NCI-H128 (cell line): ENCODE results near the gene NWD2.
"Not testable (repeated sequence)": the region's sequence is repeated elsewhere in the genome, so short reads cannot be mapped to it uniquely, and the experiment has no call there.

Experiments
- DNase-seq: peaks from one replicate; lab custom pipeline; 2025; ENCODE audit not compliant: unreplicated experiment; lab: John Stamatoyannopoulos, UW

The NWD2 gene

DNA sequence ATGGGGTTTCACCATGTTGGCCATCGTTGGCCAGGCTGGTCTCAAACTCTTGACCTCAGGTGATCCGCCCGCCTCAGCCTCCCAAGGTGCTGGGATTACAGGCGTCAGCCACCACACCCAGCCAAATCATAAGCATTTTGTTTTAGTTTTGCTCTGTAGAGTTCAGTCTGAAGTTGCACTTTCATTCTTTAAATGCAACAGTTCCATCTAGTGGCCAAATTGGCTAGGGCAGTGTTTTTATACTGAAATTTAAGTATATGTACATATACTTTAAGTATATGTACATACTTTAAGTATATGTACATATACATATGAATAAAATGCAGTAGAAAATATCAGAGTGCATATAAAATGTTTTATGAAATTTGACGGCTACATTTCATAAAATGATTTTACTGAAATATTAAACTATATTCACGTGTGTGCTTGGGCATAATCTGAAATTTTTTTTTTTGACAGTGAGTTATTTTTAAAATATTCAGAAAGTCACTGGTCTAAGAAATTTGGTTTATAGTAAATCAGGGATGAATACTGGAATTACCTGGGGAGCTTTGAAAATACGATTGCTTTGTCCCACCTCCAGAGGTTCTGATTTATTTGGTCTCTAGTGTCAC lies 145.5 kb downstream of the NWD2 start:
- DNase-seq = no peak

DNA sequence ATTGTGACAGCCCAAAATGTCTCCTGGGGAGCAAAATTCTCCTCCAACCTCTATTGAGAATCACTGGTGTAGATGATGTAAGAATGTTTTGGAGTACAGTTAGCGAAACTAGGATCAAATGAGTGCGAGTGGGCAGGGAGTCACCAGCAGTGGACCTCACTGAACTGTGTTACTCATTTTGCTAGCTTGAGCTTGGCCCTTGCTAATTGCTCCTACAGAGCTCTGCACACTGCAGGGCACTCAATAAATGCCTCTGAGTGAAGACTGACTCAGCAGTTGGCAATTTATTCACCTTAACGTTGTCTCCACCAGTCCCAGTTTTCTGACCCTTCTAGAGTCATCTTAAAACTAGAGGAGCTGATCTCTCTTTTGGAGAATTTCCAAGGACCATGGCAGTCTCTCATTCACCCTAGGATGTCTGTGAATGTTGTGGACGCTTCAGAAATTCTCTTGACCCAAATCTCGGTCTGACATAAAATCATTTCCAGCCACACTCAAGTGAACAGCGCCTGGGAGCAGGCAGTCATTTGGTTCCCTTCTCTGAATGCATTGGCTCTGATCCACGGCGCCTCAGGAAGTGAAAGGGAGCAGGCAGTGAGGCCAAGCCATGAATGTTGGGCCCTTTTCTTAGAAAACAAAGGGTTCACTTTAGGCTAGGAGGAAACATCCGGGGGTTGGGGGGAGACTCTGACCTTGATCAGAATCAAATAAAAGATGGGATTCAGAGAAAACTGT lies 148.1 kb downstream of the NWD2 start:
- DNase-seq = no peak

DNA sequence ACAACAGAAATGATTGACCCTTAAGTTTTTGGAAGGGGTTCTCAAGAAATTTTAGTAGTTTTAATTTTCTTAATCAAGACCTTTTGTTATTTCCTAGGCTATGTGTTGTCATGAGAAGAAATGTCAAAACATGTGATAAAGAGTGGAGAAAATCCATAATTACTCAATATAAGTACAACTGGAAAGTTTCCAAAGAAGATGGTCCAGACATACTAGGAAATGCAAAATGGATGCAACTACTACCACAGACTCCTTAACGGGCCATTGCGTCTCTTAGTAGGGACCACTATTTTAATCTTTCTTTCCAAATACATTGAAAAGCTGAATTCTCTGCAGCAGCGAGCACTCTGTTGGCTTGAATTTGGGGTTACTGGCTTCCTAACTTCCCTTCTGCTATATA lies 148.8 kb downstream of the NWD2 start:
- no peak for DNase-seq

DNA sequence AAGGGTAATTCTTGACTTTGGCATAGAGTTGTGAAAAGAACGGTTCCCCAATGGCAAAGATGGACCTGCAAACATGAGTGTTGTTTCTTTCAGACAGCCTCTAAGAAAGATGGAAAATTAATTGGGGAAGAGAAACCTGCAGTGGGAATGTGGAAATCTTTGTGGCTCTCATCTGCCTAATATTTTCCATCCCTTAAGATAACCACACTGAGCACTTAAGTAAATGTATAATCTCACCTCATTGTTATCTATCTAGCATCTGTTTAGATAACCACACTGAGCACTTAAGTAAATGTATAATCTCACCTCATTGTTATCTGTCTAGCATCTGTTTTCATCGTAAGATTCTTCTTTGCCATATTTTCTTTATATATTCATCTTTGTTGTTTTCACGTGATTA lies 149.3 kb downstream of the NWD2 start:
- DNase-seq = no peak

DNA sequence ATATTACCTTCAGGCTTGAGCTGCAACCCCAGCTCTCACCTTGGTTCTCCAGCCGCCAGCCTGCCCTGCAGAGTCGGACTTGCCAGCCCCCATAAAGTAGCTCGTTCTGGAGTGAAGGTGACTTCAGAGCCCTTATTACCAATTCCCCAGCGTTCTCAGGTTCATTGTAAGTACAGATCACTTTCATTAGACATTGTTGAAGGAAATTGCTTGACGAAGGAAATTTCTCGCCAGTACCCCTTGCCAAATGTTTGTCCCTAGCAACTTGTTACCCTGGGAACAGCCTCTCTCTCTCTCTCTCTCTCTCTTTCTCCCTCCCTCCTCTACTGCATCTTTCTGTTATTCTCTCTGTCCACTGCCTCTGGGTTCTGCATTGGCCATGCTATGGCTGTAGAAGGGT lies 153.0 kb downstream of the NWD2 start:
- no peak for DNase-seq

DNA sequence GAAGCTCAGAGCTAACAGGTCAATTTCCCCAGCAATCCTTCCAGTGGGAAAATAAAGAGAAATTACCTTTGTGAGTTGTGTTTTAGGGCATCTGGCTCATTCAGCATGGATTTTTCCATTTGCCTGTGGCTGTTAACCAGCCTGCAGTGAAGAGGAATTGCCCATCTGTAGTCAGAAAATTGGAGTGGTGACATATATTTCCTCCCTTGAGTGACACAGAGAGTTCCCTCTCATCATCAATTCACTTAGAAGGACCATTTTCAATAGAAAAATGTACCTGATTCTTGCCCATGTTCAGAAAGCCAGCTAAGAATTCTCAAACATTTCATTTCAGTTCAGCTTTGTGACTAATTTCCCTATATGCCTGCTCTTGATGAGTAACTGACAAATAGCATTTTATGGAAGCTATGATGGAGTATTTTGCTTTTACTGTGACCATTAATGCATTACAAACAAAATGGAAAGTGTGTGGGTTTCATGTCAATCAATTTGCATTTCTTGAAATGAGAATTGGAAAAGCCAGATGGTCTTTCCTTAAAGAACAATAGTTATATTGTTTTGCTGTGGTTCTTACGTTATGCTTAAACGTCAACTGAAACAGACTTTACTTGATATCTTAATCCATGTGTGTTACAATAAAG lies 155.8 kb downstream of the NWD2 start:
- DNase-seq = no peak

DNA sequence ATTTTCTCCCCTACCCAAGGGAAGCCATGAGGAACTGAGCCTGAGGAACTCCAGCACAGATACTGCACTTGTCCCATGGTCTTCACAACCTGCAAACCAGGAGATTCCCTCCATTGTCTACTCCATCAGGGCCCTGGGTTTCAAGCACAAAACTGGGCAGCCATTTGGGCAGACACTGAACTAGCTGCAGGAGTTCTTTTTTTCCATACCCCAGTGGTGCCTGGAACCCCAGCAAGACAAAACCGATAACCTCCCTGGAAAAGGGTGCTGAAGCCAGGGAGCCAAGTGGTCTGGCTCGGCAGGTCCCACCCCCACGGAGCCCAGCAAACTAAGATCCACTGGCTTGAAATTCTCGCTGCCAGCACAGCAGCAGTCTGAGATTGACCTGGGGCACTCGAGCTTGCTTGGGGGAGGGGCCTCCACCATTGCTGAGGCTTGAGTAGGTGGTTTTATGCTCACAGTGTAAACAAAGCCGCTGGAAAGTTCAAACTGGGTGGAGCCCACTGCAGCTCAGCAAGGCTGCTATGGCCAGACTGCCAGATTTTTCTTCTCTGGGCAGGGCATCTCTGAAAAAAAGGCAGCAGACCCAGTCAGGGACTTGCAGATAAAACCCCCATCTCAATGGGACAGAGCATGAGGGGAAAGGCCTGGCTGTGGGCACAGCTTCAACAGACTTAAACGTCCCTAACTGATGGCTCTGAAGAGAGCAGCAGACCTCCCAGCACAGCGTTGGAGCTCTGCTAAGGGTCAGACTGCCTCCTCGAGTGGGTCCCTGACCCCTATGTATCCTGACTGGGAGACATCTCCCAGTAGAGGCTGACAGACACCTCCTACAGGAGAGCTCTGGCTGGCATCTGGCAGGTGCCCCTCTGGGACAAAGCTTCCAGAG lies 163.6 kb downstream of the NWD2 start:
- not testable (repeated sequence) for DNase-seq

DNA sequence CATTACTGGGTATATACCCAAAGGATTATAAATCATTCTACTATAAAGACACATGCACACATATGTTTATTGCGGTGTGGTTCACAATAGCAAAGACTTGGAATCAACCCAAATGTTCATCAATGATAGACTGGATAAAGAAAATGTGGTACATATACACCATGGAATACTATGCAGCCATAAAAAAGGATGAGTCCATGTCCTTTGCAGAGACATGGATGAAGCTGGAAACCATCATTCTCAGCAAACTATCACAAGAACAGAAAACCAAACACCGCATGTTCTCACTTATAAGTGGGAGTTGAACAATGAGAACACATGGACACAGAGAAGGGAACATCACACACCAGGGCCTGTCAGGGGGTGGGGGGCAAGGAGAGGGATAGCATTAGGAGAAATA lies 169.1 kb downstream of the NWD2 start:
- not testable (repeated sequence) for DNase-seq

DNA sequence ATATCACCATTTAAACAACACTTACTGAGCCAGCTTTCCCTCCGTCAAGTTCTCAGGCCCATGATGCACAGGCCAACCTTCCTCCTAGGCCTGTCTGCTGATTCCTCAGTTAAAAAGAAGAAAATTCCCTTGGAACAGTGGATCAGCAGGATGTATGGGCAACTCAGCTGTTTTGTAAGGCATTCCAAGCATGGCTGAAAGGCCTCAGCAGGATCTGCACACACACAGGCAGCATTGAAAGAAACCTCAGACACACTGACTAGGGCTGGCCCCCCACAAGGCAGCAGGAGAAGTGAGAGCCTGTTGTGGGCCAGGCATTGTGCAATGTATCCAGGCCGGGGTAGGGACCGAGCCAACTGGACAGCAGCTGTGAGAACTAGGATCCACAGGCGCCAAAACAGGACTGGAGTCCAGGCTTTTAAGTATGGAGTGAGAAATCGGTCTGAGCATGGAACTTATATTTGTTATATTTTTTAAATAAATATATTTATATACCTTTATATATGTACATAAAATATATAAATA lies 171.4 kb downstream of the NWD2 start:
- no peak for DNase-seq

DNA sequence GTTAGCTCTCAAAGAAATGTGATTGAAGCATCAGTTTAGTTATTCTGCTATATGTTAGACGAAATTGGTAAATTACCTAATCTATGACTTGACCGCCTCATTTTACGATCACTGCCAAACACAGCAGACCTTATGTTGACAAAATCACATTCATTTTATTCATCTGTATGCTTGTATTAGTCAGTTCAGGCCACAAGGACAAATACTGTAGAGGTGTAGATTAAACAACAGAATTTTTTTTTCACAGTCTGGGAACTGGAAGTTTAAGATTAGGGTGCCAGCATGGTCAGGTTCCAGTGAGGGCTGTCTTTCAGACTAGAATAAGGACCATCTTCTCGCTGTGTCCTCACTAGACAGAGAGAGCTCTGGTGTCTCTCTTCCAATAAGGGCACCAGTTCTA lies 177.1 kb downstream of the NWD2 start:
- no peak for DNase-seq

DNA sequence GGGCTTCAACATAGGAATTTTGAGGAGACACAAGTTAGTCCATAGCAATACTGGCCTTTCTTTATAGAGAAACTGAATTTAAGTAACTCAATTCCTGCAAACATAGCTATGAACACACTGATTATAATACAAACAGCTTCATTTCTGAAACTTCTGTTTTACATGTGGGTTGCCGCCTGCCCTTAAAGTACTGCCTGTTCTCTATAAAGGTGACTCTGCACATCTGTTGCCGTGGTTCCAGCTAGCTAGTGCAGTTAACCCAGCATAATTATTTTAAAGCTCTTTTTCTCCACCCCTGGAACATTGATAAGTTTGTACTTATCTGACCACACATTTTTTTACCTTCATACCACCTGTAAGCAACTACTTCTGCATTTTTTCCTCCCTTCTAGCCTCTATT lies 177.6 kb downstream of the NWD2 start:
- DNase-seq = no peak

DNA sequence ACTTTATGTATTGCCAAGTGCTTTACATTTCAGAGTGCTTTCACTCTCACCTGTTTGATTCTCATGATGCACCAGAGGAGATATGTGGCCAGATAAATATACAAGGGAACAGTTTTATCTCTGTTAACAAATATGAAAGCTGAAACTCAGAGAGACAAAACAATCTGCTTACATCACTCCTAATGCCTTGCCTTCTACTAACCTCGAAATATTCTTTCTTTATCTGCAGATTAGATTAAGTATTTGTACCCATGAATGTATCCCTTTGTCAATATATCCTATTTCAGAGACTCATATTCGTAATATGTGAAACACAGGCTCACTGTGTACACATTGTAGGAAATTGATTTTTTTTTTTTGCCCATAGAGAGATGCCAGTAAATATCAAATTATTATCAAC lies 178.1 kb downstream of the NWD2 start:
- no peak for DNase-seq

DNA sequence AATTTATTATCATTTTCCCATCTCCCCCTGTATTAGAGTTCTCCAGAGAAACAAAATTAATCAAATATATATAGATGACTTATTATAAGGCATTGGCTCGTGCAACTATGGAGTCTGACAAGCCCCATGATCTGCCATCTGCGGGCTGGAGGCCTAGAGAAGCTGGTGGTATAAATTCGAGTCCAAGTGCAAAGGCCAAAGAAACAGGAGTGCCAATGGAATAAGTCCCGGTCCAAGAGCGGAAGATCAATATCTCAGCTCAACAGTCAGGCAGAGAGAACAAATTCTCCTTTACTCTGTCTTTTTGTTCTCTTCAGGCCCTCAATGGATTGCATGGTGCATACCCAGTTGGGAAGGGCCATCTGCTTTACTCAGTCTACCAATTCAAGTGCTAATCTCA lies 178.8 kb downstream of the NWD2 start:
- DNase-seq = no peak

DNA sequence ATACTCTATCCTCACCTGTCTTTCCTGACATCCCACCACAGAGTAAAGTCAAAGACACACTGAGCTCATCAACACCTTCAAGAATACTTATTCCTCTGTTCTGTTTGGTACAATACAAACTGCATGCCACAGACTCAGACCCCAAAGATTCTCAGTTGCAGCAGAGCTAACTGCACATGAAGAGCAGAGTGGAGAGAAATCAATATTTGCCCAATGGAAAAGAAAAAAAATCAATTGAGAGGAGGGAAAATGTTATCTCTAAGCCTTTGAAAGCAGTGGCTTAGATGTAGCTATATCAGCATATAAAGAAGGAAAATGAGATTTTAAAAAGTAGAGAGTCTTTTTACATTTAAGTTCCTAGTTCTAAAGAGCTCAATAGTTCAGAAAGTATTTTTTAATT lies 180.2 kb downstream of the NWD2 start:
- DNase-seq = no peak

DNA sequence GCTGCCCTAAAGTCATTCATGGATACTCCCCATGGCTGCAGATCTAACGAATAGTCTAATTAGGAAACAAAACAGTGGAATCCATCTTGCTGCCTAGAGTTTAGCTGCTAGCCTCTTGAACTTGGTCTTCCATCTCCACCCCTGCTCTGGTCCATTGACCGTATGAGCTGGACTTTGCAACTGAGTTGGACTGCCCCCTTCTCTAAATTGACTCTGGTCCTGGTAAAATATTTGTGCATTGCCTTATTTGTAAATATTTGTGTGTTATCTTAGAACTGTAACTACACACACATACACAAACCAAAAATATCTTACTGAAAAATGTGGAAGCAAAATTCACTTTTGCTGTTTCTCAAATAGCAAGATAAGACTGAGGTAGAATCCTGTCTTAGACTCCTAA lies 181.3 kb downstream of the NWD2 start:
- no peak for DNase-seq

DNA sequence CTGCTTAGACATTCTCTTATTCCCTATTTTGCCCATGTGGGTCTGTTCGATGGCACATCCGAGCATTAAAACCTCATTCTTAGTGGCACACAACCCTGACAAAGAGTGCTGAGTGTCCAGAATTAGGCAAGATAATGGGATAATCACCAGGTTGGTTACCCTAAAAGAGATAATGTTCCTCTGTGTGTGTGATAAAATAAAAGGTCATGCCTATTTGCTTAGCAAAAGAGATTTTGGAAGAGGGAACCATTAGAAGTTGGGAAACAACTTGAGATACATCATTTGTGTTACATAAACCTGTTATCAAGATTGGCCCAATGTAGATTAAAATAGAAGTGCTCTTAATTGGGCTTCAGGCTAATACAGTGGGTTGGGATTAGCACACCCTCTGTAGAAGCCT lies 182.7 kb downstream of the NWD2 start:
- no peak for DNase-seq

DNA sequence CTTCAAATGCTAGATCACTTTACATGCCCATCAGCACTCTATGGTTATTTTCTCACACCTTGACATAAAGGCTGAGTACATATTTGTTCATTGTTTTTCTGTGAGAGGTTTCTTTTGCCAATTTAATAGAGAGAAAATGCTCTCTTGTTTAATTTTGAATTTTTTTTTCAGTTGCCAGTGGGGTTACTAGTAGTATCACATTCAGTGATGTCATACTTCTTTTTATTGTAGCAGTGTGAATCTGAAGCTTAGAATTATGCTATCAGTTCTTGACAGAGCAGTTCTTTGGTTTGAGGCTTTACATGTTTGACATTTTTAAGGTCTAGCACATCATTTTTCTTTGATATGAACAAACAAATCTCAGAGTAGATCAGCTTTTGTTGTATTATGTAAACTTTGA lies 185.4 kb downstream of the NWD2 start:
- DNase-seq = no peak

DNA sequence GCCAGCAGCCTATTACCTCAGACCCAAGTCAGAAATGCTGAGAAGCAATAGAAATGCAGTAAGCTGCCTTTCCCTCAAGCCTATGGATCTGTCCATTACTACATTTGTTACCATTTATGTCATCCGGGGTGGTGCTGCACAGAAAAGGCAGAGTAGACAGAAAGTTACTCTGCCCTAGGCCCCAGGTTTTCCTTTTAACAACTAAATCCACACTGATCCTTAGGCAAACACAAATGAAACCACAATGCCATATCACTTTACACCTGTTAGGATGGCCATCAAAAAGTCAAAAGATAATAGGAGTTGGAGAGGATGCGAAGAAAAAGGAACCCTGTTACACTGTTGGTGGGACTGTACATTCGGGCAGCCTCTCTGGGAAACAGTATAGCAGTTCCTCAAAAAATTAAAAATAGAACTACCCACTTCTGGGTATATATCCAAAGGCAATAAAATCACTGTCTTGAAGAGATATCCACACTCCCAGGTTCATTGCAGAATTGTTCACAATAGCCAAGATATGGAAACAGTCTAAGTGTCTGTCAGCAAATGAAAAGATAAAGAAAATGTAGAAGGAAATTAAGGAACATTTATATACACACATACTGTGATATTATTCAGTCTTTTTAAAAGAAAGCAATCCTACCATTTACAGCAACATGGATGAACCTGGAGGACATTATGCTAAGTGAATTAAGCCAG lies 186.3 kb downstream of the NWD2 start:
- no peak for DNase-seq

DNA sequence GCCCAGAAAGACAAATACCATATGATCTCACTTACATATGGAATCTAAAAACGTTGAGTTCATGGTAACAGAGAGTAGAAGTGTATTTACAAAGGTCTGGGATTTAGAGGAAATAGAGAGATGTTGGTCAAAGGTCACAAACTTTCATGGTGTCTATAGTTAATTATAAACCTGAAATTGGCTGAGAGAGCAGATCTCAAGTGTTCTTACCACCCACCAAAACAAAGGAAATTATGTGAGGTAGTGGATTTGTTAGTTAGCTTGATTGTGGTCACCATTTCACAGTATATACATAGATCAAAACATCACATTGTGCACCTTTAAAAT lies 186.8 kb downstream of the NWD2 start:
- no peak for DNase-seq

DNA sequence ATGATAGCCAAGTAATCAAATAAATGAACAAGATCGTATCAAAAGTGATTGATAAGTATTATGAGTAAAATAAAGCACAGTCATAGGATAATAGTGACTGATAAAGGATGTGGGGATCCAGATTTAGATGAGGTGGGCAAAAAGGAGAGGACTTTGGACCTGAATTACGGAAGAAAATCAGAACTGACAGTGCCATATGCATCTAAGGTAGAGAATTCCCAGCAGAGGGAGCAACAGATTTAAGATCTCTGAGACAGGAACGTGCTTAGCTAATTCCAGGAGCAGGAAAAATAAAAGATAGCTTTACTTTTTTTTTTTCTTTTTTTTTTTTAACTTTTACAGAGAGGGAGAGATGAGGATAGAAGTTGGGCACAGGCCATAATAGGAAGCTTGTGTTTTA lies 189.9 kb downstream of the NWD2 start:
- no peak for DNase-seq

DNA sequence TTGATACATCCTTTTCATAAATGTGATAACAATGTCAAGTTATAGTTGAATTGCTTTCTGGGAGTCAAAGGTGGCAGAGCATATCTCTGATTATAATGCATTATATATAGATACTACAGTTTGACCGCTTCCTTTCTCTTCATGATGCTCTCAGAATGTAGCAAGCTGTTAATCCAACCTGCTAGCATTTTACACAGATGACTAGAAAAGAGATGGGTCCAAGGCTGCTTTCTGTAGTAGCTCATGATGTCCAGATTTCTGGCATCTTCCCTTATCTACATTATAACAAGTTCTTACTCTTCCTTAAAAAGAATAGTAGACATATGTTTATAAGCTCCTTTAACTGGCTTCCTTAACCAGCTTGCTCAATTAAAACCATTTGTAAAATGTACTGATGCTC lies 192.0 kb downstream of the NWD2 start:
- no peak for DNase-seq
